ENCODE data around the gene TLR1.
"Not testable (repeated sequence)": the region's sequence is repeated elsewhere in the genome, so short reads cannot be mapped to it uniquely, and the experiment has no call there.

TLR1 gene

DNA sequence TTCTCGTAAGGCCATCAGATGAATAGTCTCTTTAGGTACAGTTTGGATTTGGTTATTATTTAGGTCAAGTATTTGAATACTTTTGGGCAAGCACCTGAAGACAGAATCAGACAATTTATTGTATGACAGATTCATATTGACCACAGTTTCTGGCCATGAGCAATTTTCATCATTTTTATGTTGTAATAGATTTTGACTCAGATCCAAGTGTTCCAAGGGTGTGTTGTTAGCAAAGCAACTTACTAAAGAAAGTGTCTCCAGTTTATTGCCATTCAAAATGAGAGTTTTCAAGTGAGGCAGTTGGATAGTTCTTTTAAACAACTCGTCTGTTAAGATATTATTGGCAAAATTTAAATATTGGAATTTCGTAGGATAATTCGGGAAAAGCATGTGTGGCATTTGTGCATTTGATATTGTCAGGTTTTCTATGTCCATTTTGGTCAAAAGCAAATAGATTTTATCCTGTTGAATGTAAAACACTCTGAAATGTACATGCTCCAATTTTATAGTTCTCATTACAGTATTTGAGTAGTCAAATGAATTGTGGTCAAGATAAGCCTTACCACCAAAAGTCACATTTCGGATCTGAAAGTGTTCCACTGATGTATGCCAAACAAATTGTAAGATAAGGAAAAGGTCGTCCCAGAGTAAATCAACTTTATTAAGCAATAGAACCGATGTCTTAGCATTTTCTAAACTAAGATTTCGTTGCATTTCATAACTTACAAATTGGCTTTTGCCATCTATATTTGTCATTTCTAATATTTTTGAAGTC, 30.2 kb downstream of the TLR1 start:
- no peak for DNase-seq (ENCODE audit: low spot score)

DNA sequence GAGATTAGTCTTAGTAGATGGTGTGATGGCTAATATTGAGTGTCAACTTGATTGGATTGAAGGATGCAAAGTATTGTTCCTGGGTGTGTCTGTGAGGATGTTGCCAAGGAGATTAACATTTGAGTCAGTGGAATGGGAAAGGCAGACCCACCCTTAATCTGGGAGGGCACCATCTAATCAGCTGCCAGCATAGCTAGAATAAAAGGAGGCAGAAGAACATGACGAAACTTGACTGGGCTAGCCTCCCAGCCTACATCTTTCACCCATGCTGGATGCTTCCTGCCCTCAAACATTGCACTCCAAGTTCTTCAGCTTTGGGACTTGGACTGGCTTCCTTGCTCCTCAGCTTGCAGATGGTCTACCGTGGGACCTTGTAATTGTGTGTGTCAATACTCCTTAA, 34.3 kb downstream of the TLR1 start:
- not testable (repeated sequence) for DNase-seq (ENCODE audit: low spot score)

DNA sequence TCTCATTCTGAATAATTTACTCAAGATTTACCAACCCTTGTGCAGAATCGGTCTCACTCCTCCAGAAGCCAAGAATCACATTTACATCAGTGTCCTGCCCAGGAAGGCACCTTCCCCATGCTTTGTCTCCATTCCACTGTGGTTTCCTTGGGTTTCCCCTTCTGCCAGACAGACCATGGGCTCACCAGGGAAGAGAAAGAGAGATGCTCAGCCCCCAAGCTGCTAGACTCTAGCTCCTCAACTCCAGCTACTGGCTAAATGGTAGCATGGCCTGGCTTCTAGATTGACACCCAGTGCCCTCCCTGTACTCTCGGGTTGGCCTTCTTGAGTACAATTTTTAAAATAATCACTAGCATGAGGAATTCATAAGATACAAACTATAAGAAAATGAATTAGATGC, 34.7 kb downstream of the TLR1 start:
- DNase-seq (ENCODE audit: low spot score), result no peak

GRCh38 chr4:38769441-38769840, 35.1 kb downstream of the TLR1 start:
- no peak for DNase-seq (ENCODE audit: low spot score)

GRCh38 chr4:38768968-38769394, 35.6 kb downstream of the TLR1 start:
- no peak for DNase-seq (ENCODE audit: low spot score)

- not testable (repeated sequence) for DNase-seq (ENCODE audit: low spot score)
Observed at GRCh38 chr4:38766940-38767339, 37.7 kb downstream of the TLR1 start.

GRCh38 chr4:38765382-38765781, 39.2 kb downstream of the TLR1 start:
- DNase-seq (ENCODE audit: low spot score), result no peak

DNA sequence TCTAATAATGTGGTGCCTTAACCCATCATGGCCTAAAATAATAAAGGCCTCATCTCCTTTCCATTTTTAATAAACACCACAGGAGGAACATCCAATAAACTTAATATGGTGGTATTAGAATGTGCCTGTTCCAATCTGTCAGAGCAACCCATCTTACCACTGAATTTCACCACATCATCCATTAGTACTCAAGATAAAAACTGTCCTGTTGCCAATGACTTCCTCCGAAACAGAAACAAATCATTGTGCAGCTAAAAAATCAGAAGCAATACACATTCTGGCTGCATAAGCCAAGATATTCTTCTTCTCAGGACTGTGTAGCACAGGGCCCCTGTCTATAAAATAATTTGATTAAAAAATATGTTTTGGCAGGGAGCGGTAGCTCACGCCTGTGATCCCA, 40.3 kb downstream of the TLR1 start:
- no peak for DNase-seq (ENCODE audit: low spot score)

GRCh38 chr4:38762560-38762959, 42.0 kb downstream of the TLR1 start:
- DNase-seq (ENCODE audit: low spot score), result no peak

DNA sequence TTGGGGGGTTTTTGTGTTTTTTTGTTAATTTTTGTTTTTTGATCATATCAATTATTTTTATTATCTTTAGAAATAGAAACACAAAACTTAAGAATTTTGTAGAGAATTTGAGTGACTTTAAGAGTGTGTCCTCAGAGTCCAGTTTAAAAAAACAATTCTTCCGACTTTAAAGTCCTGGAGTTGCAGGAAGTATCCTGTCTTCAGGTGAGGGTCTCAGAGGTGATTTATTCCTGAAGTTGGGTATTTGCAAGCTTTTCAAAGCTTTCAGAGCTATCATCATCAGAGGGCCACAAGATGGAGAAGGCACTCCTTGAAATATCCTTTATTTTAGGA, 44.8 kb downstream of the TLR1 start:
- DNase-seq (ENCODE audit: low spot score), result no peak

DNA sequence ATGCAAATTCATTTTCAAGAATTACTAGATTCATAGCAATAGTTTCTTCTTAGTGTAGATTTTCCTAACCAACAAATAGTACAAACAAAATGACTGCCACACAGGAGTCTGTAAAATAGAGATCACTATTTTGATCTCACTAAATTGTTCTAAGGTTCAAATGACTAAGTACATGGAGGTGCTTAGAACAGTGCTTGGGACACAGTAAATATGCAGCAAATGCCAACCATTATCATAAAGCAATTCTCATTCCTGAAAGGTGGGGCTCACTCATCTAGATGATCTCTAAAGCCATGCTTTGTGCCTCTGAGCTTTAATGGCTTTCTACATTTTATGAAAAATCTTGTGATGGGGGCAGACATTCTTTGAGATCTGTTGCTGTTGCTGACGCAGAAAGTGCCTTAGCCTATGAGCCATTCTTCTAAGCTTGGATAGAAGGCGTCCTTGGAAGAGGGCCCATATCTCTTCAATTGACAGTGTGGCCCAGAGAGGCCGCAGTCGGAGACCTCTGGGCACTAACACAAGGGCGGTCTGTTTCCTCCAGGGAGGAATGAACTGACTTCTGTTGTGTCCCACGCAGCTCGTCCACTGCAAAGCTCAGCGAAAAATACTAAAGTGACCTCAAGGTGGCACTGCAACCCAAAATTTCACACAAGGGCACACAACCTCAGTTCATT, 45.3 kb downstream of the TLR1 start:
- peak; percentile 43 for DNase-seq (ENCODE audit: low spot score)

DNA sequence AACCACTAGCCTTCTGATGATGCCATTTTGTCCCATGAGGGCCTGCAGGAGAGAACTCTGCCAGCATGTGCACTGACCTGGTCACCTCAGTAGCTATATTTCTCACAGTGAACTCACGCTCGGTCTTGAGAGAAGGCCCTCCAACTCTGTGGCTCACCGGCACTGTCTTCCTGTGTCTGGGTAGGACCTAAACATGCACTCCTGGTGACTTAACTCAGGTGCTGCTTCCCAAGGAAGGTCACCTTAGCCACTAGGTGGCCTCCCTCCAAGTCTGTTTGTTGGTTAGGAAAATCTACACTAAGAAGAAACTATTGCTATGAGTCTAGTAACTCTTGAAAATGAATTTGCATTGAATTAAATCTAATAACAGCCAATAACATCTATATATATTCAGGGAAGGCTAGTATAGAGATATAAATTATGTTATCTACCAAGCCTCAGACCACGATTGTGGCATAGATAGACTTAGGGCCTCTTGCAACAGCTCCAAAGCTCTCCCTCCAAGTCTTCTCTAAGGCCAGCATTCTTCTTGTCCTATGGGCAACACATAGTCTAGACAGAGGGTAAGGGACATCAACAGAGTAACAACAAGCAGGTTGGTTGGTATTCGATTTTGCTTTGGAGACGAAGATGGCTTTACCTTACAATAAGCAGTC, 46.5 kb downstream of the TLR1 start:
- DNase-seq (ENCODE audit: low spot score), result peak; percentile 18

DNA sequence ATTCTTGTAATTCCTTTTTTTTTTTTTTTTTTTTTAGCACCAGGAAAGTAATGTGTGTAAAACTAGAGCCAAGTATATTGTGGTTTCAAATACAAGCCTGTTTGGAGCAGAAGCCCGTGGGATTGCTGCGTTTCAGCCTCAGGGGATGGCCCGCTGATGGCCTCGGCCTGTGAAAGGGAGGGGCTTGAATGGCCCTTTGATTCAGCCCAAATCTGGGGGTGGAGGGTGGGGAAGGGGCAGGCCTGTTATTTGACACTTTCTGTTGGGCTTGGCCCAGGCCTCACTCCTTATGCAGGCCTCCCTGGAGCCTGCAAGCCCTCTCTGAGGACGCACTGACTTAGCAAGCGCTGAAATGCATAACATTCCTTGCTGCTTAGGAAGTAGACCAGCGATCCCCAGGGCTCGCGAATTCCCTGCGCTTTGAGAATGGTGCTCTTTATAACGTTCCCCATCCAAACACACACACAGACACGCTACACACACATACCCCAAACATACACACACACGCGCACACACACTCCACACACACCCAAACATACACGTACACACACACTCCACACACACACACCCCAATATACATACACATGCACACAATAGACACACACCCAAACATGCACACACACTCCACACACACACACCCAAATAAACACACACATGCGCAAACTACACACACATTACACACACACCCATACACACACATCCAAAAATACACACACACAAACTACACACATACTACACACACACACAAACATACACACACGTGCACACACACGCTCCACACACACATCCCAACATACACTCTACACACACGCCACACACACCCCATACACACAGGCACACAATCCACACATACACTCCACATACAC, 51.4 kb downstream of the TLR1 start:
- peak; percentile 88 for DNase-seq (ENCODE audit: low spot score)

- DNase-seq (ENCODE audit: low spot score), result peak; percentile 26
Observed at GRCh38 chr4:38752372-38752940, 52.1 kb downstream of the TLR1 start.

GRCh38 chr4:38751341-38752010, 53.1 kb downstream of the TLR1 start:
- DNase-seq (ENCODE audit: low spot score), result no peak

DNA sequence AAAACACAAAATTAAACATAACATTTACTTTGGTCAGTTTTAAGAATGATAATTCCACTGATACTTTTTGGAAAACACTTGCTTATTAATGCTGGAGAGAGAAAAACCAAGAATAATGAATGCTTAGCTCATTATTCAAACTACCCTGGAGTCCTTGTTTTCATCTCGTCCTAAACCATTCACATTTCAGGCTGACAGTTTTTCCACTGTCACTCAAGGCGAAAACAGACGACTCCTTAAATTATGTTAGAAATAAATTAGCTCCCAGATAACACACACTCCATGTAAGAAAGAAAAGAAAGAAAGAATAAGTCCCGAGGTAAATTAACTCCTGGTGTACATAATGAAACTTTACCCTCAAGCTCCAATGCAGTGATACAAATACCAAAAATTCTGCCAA, 55.3 kb downstream of the TLR1 start:
- DNase-seq (ENCODE audit: low spot score), result no peak

GRCh38 chr4:38747629-38748028, 57.0 kb downstream of the TLR1 start:
- no peak for DNase-seq (ENCODE audit: low spot score)

Measured in SW480 (cell line).